Kidney (tissue), 14 donors: ENCODE measurements around the gene HMBS. TPM values are rescaled to one million over a fixed set of nuclear protein-coding genes. Genes with fewer than 3 reads are reported as not detected.

Experiments
- DNase-seq, 5 donors: peaks; one replicate each; pipeline ENCODE4 v3.0.0-alpha.2; 2013 to 2020
- FAIRE-seq: peaks from 2 replicates; lab custom pipeline; 2012; peaks lifted over from hg19 to GRCh38; lab: Jason Lieb, UNC
- H3K27ac ChIP-seq, 2 donors: one replicate each; pipeline ENCODE4 v1.7.0; 2013; ENCODE audit warnings: low read depth in 2 of 2, low read length in 2 of 2, inconsistent platforms in 1 of 2
- H3K27me3 ChIP-seq: one replicate; pipeline ENCODE4 v1.7.1; 2013; ENCODE audit warnings: low read length, inconsistent platforms; ENCODE audit not compliant: control insufficient read depth, insufficient read depth
- H3K36me3 ChIP-seq, 3 donors: one replicate each; pipeline versions ENCODE4 v1.7.0 to v1.7.1; 2013; ENCODE audit warnings: low read length in 3 of 3, control low read depth in 1 of 3, inconsistent platforms in 1 of 3; ENCODE audit not compliant: insufficient read depth in 3 of 3, control insufficient read depth in 2 of 3
- H3K4me1 ChIP-seq, 3 donors: one replicate each; pipeline versions ENCODE4 v1.7.0 to v1.7.1; 2013; ENCODE audit warnings: low read length in 3 of 3, inconsistent platforms in 1 of 3, low read depth in 1 of 3; ENCODE audit not compliant: control insufficient read depth in 2 of 3, insufficient read depth in 2 of 3
- H3K4me3 ChIP-seq, 3 donors: one replicate each; pipeline versions ENCODE4 v1.7.0 to v1.8.1; 2013; ENCODE audit warnings: low read length in 3 of 3, control low read depth in 1 of 3, inconsistent platforms in 1 of 3
- H3K9ac ChIP-seq, 3 donors: one replicate each; pipeline versions ENCODE4 v1.7.0 to v1.7.1; 2013; ENCODE audit warnings: low read length in 3 of 3, control low read depth in 1 of 3, inconsistent platforms in 1 of 3
- H3K9me3 ChIP-seq, 3 donors: one replicate each; pipeline versions ENCODE4 v1.7.0 to v1.7.1; 2013; ENCODE audit warnings: low read length in 3 of 3, control low read depth in 1 of 3, inconsistent platforms in 1 of 3; ENCODE audit not compliant: control insufficient read depth in 2 of 3, insufficient read depth in 1 of 3
- intact Hi-C: fragments of 100-400 bp; cut with DNase I; formaldehyde crosslinking; loops from one replicate; pipeline ENCODE4 v1.11.1; 2022
- polyA plus RNA-seq: library from polyadenylated mRNA; stranded (reverse); fragments of 350-450 nt; fragmentation: Illumina TruSeq; extraction: RNeasy Lipid Tissue Mini Kit (QIAGEN cat#74804); gene quantifications from one replicate; pipeline ENCODE4 v1.2.3, GENCODE V29; 2014; ENCODE audit warnings: low read depth, low replicate concordance; ENCODE audit not compliant: insufficient read depth
- total RNA-seq: library from RNA; stranded (reverse); fragmentation: NEBNext Ultra II Directional; extraction: Animal tissue kit (Norgen Biotek cat#: 25700); gene quantifications from one replicate; pipeline ENCODE4 v1.2.1, GENCODE V29; 2021
- TF ChIP-seq, protein P1 (sequence below): IDR thresholded peaks from 3 replicates; pipeline ENCODE4 v1.5.1; 2012; ENCODE audit warnings: mild to moderate bottlenecking, moderate library complexity, borderline replicate concordance; ENCODE audit not compliant: insufficient read depth; ENCODE audit errors: extremely low read depth
- donor health status: control.
- donor health status: control.
- donor health status: control.
- donor health status: control.
- donor health status: control.
- donor health status: DM: yes; HTN: yes; CAD: no.
- donor health status: Normal renal cell carcinoma (clear cell type).

The HMBS gene
- total and polyA plus RNA-seq, 2 donors from 2014 or later: 16.7 to 32.3 TPM

GRCh38 chr11:119121008-119121810, 36.5 kb downstream of the HMBS start, which contains the start of gene HINFP:
HINFP (plus strand) TSS chr11:119121580; CDS start chr11:119126945, 5,365 bp downstream.
- Histone ChIP-seq H3K4me3 (peak within 1 kb of the TSS; percentile 84 to 98 (median 96)), H3K9ac (peak within 1 kb of the TSS; percentile 69 to 97 (median 88)), H3K4me1 (peaks cover 2 to 15% (median 11%) of the 10 kb centered on the region in 3 donors), H3K27ac (peak within 1 kb of the TSS; percentile 72 to 77), H3K9me3 (no peaks in the 10 kb centered on the region), H3K36me3 (peaks cover 2 to 7% (median 2%) of the 10 kb centered on the region in 3 donors), H3K27me3 (no peaks in the 10 kb centered on the region)
- TF ChIP-seq, protein P1, sequence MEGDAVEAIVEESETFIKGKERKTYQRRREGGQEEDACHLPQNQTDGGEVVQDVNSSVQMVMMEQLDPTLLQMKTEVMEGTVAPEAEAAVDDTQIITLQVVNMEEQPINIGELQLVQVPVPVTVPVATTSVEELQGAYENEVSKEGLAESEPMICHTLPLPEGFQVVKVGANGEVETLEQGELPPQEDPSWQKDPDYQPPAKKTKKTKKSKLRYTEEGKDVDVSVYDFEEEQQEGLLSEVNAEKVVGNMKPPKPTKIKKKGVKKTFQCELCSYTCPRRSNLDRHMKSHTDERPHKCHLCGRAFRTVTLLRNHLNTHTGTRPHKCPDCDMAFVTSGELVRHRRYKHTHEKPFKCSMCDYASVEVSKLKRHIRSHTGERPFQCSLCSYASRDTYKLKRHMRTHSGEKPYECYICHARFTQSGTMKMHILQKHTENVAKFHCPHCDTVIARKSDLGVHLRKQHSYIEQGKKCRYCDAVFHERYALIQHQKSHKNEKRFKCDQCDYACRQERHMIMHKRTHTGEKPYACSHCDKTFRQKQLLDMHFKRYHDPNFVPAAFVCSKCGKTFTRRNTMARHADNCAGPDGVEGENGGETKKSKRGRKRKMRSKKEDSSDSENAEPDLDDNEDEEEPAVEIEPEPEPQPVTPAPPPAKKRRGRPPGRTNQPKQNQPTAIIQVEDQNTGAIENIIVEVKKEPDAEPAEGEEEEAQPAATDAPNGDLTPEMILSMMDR: no peak
- FAIRE-seq (peak; percentile 87), DNase-seq (peak; percentile 99 to 100 (median 100))
- intact Hi-C loops: no loop called here

DNA sequence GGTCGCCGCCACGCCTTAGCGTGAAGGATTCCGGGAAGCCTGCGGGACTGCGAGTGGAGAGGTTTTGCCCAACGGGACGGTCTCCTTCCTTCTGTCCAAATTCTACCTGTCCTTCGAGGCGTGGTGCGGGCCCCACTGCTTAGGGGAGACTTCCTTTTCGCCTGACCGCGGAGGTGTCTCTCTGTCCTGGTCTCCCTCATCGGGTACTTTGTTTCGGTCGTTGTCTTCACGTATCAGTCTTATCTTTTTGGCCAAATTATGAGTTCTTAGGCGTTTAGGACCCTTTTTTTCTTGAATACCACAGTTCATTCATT, 37.1 kb downstream of the HMBS start:
- peak overlapping the region; percentile 15 to 72 for H3K27ac ChIP-seq
- H3K4me3 ChIP-seq: peak overlapping the region; percentile 84 to 98 (median 96)
- intact Hi-C loops: no loop called here
- peaks cover 2 to 7% (median 2%) of the 10 kb centered on the region in 3 donors for H3K36me3 ChIP-seq
- H3K9ac ChIP-seq: peak overlapping the region; percentile 53 to 69 (median 66)
- H3K27me3 ChIP-seq: no peaks in the 10 kb centered on the region
- no peaks in the 10 kb centered on the region for H3K9me3 ChIP-seq
- FAIRE-seq (no peak), DNase-seq (no peak)
- peaks cover 2 to 16% (median 11%) of the 10 kb centered on the region in 3 donors for H3K4me1 ChIP-seq
- TF ChIP-seq, protein P1: no peak

GRCh38 chr11:119125821-119126220, 41.1 kb downstream of the HMBS start:
- peaks cover 4 to 16% (median 11%) of the 10 kb centered on the region in 3 donors for H3K36me3 ChIP-seq
- intact Hi-C loops: no loop called here
- no peak for FAIRE-seq
- no peaks in the 10 kb centered on the region for H3K9me3 ChIP-seq
- no peak overlapping the region for H3K27ac ChIP-seq
- DNase-seq: no peak
- H3K4me1 ChIP-seq: peaks cover 0 to 15% (median 6%) of the 10 kb centered on the region in 3 donors
- no peaks in the 10 kb centered on the region for H3K27me3 ChIP-seq
- H3K4me3 ChIP-seq: no peak overlapping the region
- TF ChIP-seq, protein P1: no peak
- H3K9ac ChIP-seq: no peak overlapping the region
